H7 (cell line): ENCODE measurements around the gene UPP1. TPM values are rescaled to one million over a fixed set of nuclear protein-coding genes. Genes with fewer than 3 reads are reported as not detected.
A peak's percentile ranks its signal among the peaks of the same experiment; 100 is the strongest.

Experiments used
- DNase-seq: peaks from one replicate; pipeline ENCODE4 v3.0.0; 2012
- H3K27me3 ChIP-seq: 2 replicates; pipeline ENCODE4 v1.6.0; 2011; ENCODE audit warnings: mild to moderate bottlenecking, low read length; ENCODE audit not compliant: control insufficient read depth, insufficient read depth
- H3K36me3 ChIP-seq: replicated peaks from 2 replicates; pipeline ENCODE4 v1.5.1; 2011; ENCODE audit warnings: low read length; ENCODE audit not compliant: control insufficient read depth, insufficient read depth
- H3K4me3 ChIP-seq: 2 replicates; pipeline ENCODE4 v1.5.1; 2011; ENCODE audit warnings: low read depth, mild to moderate bottlenecking, control low read depth, low read length, moderate library complexity; ENCODE audit not compliant: insufficient read depth
- total RNA-seq: library from RNA; depleted of rRNA; stranded (reverse); fragments of >200 nt; shearing (Covaris generic); gene quantifications from 2 replicates; pipeline ENCODE4 v1.2.3, GENCODE V29; 2014; rRNA removed

UPP1 gene
- 32.7 and 46.1 TPM in 2 replicates for total RNA-seq

DNA sequence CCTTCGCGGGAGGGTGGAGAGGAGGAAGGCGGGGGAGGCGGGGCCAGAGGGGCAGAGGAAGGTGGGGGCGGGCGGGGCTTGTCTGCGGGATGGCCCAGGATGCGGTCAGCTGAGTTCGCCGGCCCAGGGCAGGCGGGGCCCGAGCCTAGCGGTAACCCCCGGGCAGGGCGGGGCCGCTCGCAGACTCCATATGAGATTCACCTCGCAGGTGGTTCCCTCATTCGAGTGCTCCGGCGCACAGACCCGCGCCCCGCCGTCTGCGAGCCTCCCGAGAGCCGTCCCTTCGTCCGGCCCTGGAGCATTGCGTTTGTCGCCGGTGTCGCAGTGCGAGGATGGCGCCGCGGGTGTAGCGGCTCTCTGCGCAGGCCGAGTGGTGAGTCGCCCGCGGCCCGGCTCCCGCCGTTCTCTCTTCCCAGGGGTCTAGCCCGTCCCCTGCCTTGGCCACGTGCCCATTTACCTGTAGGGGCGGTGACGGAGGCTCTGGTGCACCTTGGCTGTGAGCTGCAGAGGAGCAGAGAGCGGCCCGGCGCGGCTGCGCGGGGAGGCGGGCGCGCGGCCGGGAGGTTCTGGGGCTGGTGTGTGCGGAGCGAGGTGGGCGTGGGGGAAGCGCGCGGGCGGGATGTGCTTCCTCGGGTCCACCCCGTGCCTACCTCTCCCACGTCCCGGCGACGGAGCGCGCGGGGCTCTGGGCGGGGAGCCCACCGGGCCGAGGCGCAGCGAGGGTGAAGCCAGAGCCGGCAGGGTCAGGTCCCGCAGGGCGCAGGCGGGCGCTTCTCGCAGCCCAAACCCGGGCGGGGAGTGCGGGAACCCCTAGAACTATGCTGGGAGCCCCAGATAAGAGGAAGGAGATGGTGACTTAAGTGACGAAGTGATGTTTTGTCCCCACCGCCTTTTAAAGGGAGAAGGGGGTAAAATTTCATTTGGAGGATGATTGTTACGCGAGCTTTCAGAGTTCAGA is at the start of gene UPP1:
UPP1 (plus strand) TSS at position 220 of the 958 bp plus-strand sequence. CDS start 5,519 bp downstream, outside the sequence.
- DNase-seq: peak; percentile 96
- Histone ChIP-seq H3K27me3 (no peaks in the 10 kb centered on the region), H3K36me3 (peaks cover 12% of the 10 kb centered on the region), H3K4me3 (peak within 1 kb of the TSS; percentile 79)

DNA sequence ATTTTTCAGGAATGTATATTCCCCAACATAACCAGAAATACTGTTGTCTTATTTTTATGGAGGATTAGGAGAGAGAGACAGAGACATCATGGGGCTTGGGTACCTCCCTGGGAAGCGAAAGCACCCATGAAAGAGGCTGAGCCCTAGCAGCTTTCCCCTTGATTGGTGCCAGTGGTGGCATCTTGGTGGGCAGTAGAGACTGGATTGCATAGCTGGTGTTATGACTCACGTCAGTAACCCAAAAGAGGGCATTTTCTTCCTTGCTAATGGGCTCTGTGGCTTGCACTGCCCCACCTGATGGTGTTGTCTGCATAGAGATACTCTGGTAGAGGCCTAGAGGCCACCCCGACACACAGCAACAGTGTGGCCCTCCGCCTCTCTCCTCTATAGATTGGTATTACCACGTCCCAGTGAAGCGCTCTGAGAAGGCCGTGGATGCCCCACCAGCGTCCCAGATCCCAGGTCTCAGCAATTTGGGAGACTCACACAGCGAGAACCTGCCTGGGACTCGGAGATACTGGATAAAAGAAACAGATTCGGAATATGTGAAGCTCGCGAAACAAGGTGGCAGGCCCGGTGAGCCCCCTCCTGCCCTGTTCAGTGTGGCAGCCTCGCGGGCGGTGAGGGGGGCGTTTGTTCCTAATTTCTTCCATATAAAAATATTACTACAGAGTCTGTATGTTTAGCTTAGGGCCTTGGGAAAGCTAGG is 48.0 kb upstream of the UPP1 start:
- Histone ChIP-seq H3K36me3 (no peaks in the 10 kb centered on the region), H3K27me3 (peaks cover 14% of the 10 kb centered on the region), H3K4me3 (no peak overlapping the region)
- DNase-seq: no peak

DNA sequence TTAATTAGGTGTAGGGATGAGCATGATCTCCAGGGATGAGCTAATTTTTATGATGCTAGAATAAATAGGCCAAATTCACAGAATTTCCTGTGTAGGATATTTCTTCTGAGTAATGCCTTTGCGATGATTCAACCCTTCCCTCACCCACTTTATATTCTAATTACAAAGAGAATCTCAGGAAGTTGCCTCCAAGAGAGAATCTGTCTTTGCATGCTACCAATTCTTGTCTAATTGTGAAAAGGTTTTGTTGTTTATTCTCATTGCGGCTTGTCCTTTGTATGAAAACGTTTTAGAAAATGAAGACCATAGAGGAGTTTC is 47.5 kb upstream of the UPP1 start:
- peaks cover 9% of the 10 kb centered on the region for H3K27me3 ChIP-seq
- no peak overlapping the region for H3K4me3 ChIP-seq
- no peak for DNase-seq
- H3K36me3 ChIP-seq: no peaks in the 10 kb centered on the region

DNA sequence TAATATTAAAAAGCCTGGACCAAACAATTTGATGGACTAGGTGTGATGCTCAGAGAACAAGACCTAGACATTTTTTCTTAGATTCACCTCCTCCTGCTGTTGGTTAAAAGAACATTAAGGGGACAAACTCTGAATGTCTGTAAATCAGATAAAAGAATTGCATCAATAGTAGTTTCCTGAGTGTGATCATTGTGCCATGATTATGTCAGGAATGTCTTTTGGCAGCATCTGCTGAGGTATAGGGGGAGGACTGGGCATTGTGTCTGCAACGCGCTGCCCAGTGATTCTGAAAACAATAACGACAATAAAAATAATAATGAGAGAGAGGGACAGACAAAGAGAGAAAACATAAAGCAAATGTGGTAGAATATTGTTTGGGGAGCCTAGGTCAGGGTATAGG is 46.8 kb upstream of the UPP1 start:
- peaks cover 3% of the 10 kb centered on the region; the same call in 1 of the 2 replicates for H3K27me3 ChIP-seq
- no peaks in the 10 kb centered on the region for H3K36me3 ChIP-seq
- DNase-seq: no peak
- no peak overlapping the region for H3K4me3 ChIP-seq

DNA sequence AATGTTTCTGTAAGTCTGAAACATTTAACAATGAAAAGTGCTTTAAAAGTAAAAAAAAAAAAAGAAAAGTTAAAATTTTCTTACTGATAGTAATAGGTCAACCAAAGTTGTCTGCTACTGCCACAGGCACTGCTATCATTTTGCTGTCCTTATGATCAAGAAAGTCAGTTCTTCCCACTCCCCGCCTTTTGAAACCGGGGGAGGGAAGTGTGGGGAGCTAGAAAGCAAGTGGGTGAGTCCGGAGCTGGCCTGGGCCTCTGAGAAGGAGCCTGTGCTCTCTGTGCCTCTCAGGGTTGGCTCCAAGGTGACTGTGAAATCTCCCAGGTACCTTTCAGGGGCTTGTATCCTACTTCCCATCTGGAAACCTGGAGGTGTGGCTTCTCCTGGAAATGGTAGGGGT is 46.4 kb upstream of the UPP1 start:
- H3K36me3 ChIP-seq: no peaks in the 10 kb centered on the region
- no peak for DNase-seq
- no peaks in the 10 kb centered on the region for H3K27me3 ChIP-seq
- no peak overlapping the region for H3K4me3 ChIP-seq

DNA sequence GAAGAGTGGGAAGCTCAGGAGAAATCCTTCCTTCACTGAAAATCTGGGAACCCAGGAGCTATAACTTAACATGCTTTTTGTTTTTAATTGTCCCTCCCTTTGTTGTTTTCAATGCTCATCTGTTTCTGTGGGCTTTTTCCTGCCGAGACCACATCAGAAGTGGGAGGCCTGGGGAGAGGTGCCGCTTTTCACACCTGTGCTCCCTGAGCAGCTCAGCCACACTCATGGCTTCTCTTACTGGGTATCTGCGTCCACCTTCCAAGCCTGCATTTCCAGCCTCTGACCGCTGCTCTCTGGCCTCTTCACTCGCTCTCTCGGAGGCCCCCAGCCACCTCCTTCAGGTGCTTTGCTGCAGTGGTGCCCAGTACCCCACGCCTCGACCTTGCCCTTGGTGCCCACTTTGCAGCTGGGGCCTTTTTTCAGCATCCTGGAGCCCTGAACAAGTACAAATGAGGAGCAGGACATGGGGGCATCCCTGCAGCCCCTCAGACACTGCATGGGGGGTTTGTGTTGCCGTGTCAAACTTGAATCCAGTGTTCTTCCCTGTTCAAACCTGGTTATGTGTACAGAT is 43.8 kb upstream of the UPP1 start:
- no peaks in the 10 kb centered on the region for H3K36me3 ChIP-seq
- H3K27me3 ChIP-seq: no peaks in the 10 kb centered on the region

DNA sequence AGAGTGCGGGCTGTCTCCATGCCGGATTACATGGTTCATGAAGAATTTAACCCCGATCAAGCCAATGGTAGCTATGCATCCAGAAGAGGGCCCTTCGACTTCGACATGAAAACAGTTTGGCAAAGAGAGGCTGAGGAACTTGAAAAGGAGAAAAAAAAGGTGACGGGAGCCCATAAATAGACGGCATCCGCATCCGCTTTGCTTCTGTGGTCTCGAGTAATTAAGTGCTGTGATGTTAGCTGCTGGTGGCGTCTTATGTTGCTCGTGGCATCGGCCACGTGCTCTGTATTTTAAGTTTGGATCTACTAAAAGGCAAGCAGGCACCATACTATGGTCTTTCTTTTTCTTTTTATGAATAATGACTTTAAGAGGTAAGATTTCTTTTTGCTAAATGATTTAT is 42.6 kb upstream of the UPP1 start:
- DNase-seq: no peak
- H3K4me3 ChIP-seq: no peak overlapping the region
- H3K27me3 ChIP-seq: no peaks in the 10 kb centered on the region
- H3K36me3 ChIP-seq: no peaks in the 10 kb centered on the region

More for the DNA sequence above, 43.8 kb upstream of the UPP1 start:
- H3K4me3 ChIP-seq: no peak overlapping the region
- DNase-seq: no peak

DNA sequence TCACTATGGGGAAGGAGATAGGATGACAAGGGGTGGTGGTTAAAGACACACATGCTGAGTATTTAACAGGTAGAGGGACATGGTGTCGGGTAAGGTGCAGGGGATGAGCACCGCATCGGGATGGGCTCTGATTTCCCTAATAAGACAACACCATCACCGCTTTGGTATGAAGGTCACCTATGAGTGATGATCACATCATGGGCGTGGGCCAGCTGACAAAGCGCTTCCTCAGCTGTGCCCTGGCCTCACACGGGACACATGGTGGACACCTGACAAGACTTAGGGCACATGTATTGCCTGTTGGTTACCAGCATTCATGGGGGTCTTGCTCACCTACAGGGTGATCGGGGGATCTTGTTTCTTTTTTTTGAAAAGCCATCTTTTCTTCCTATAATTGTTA is 41.0 kb upstream of the UPP1 start:
- DNase-seq: no peak
- Histone ChIP-seq H3K36me3 (no peaks in the 10 kb centered on the region), H3K4me3 (no peak overlapping the region), H3K27me3 (no peaks in the 10 kb centered on the region)

DNA sequence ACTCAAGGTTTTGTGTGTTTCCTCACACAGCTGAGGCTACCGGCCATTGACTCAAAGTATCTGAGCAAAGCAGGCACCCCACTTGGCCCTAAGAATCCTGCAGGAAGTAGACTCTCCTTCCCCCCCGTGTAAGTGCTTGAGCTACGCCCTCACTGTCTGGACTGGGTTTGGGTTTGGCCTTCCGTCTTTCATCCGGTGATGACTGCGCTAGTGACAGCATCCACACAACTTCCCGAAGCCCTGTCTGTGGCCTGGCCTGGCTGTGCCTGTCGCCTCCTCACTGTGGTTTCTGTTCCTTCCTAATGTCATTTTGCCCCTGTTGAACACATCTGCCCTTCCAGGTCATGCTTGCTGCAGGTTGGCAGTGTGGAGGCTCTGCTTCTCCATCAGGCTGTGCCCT is 39.2 kb upstream of the UPP1 start:
- no peak overlapping the region for H3K4me3 ChIP-seq
- H3K36me3 ChIP-seq: no peaks in the 10 kb centered on the region
- no peak for DNase-seq
- no peaks in the 10 kb centered on the region for H3K27me3 ChIP-seq

DNA sequence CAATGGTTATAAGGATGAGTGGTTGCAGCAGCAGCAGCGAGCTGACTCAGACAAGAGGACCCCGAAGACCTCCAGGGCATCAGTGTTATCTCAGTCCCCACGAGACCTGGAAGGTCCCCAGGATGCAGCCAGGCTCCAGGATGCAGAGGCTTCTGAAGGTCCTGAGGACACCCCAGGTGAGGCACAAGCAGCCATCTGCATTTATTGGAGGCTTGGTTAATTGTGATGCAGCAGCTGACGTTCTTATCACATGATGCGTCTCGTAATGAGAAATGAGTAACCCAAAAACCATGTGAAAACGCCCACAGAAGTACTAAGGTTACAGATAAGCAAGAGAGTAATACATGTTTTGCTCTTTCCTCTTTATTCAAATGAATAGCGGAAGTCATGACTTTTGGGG is 36.3 kb upstream of the UPP1 start:
- Histone ChIP-seq H3K36me3 (no peaks in the 10 kb centered on the region), H3K27me3 (no peaks in the 10 kb centered on the region), H3K4me3 (no peak overlapping the region)
- no peak for DNase-seq

DNA sequence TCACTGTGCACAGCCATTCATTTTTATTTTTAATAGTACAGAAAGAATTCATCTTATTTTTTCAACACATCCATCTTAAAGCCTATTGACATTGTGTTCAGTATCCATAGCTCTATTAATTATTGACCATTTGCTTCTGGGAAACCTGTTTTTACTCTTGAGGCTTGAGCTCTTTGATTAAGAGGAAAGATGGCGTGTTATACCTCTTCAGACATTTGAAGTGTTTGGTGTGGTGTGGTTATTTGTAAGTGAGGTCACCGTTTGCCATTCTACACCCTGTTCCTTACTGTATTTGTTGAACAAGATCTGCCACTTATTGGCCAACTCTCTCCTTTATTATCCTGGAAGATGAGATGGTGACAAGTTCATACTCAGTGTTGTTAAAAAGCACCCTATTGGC is 35.3 kb upstream of the UPP1 start:
- H3K4me3 ChIP-seq: no peak overlapping the region
- no peaks in the 10 kb centered on the region for H3K36me3 ChIP-seq
- H3K27me3 ChIP-seq: no peaks in the 10 kb centered on the region
- DNase-seq: no peak

DNA sequence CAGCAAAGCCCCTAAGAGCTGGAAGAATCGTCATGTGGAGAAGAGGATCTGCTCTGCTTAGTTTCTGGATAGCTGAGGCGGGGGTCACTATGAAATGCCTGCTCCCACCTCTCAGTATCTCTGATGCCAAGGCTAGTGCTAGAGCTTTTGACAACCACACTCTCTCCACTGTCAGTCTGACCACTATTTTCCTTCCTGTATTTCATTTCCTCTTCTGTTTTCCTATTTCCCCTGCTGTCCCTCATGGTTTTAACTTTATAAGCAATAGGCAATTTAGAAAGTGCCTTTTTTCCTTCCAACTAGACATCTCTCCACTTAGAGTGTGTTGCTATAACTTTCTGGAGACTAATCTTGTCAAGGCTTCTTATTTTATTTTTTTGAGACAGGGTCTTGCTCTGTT is 30.1 kb upstream of the UPP1 start:
- Histone ChIP-seq H3K36me3 (no peaks in the 10 kb centered on the region), H3K27me3 (no peaks in the 10 kb centered on the region), H3K4me3 (no peak overlapping the region)
- no peak for DNase-seq

DNA sequence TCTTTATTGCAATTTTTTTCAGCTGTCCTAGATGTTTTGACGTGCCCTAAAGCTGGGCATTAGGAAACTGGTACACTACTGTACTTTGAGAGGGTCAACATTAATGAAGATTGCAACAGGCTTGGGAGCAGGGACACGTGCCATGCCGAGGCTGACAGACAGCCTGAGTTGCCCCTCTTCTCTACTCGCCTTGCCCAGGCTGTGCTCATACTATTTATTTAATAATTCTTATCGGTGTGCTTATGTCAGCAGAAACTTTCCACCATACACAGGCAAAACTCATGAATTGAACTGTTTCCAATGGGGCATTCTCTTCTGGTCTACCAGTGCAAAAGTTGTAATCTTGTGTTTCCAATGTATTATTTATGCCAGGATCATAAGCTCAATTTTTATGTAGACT is 29.4 kb upstream of the UPP1 start:
- no peaks in the 10 kb centered on the region for H3K27me3 ChIP-seq
- no peak overlapping the region for H3K4me3 ChIP-seq
- DNase-seq: no peak
- no peaks in the 10 kb centered on the region for H3K36me3 ChIP-seq

DNA sequence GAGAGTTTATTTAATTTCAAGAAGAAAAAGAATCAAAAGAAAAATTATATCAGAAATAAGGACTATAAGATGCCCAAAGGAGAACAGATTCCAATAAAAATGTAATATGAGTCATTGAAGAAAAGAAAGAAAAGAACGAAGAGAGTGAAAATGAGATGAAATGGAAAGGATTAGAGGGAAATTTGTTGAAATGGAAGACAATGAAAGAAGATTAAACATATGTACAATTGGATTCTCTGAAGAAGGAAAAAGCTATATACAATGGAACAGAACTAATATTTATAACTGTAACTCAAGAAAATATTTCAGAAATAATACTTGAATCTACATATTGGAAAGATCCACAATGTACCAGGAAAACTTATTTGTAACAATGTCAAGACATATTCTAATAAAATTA is 25.1 kb upstream of the UPP1 start:
- H3K36me3 ChIP-seq: no peaks in the 10 kb centered on the region
- H3K4me3 ChIP-seq: no peak overlapping the region
- DNase-seq: no peak
- H3K27me3 ChIP-seq: no peaks in the 10 kb centered on the region

DNA sequence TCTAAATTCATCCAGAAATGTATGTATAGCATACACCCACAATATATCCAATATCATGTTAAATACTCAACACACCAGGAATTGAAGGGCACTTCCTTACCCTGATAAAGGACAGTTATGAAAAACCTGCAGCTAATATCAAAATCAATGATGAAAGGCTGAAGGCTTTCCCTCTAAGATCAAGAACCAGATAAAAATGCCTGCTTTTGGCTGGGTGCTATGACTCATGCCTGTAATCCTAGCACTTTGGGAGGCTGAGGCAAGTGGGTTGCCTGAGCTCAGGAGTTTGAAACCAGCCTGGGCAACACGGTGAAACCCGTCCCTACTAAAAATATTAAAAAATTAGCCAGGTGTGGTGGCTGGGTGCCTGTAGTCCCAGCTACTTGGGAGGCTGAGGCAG is 21.6 kb upstream of the UPP1 start:
- no peaks in the 10 kb centered on the region for H3K27me3 ChIP-seq
- no peaks in the 10 kb centered on the region for H3K36me3 ChIP-seq
- no peak overlapping the region for H3K4me3 ChIP-seq
- DNase-seq: no peak
